Fibroblast of lung (primary cell): ENCODE data around the gene SPRY1. TPM values are rescaled to one million over a fixed set of nuclear protein-coding genes. Genes with fewer than 3 reads are reported as not detected.
A peak's percentile ranks its signal among the peaks of the same experiment; 100 is the strongest.

Experiments used
- DNase-seq, 2 donors: peaks; one replicate each; pipeline versions ENCODE4 v3.0.0 to v3.0.0-alpha.2; 2010; ENCODE audit warnings: low read depth in 2 of 2
- H2AFZ ChIP-seq: 2 replicates; pipeline ENCODE4 v1.5.1; 2012; ENCODE audit warnings: low read length, control low read depth, inconsistent platforms
- H3K27ac ChIP-seq: 2 replicates; pipeline ENCODE4 v1.5.1; 2011; ENCODE audit warnings: low read length, control low read depth; ENCODE audit not compliant: insufficient read depth
- H3K27me3 ChIP-seq: 2 replicates; pipeline ENCODE4 v1.5.1; 2011; ENCODE audit warnings: mild to moderate bottlenecking, low read length; ENCODE audit not compliant: control insufficient read depth, insufficient read depth
- H3K36me3 ChIP-seq: 2 replicates; pipeline ENCODE4 v1.5.1; 2011; ENCODE audit warnings: low read length; ENCODE audit not compliant: control insufficient read depth, insufficient read depth
- H3K4me1 ChIP-seq: 2 replicates; pipeline ENCODE4 v1.5.1; 2011; ENCODE audit warnings: low read length; ENCODE audit not compliant: control insufficient read depth, insufficient read depth; ENCODE audit errors: extremely low read depth
- H3K4me2 ChIP-seq: 2 replicates; pipeline ENCODE4 v1.5.1; 2011; ENCODE audit warnings: low read length, control low read depth; ENCODE audit not compliant: insufficient read depth; ENCODE audit errors: extremely low read depth
- H3K4me3 ChIP-seq, 4 experiments: fragments of 200-600 bp in 1 of 4; sonication (generic) in 1 of 4; replicated peaks in 1 of 4; 2 replicates each; pipeline ENCODE4 v1.5.1; 2011 to 2016; ENCODE audit warnings: low read length in 4 of 4, low read depth in 3 of 4, mild to moderate bottlenecking in 3 of 4, control low read depth in 2 of 4, inconsistent platforms in 1 of 4, mixed read lengths in 1 of 4; ENCODE audit not compliant: insufficient read depth in 1 of 4; ENCODE audit errors: control extremely low read depth in 1 of 4
- H3K79me2 ChIP-seq: 2 replicates; pipeline ENCODE4 v1.5.1; 2012; ENCODE audit warnings: mild to moderate bottlenecking, low read length, inconsistent platforms; ENCODE audit not compliant: control insufficient read depth, insufficient read depth
- H3K9ac ChIP-seq: 2 replicates; pipeline ENCODE4 v1.5.1; 2011; ENCODE audit warnings: mild to moderate bottlenecking, low read length, control low read depth; ENCODE audit not compliant: insufficient read depth
- H3K9me3 ChIP-seq: 2 replicates; pipeline ENCODE4 v1.5.1; 2012; ENCODE audit warnings: low read depth, low read length; ENCODE audit not compliant: control insufficient read depth, insufficient read depth
- H4K20me1 ChIP-seq: 2 replicates; pipeline ENCODE4 v1.5.1; 2011; ENCODE audit warnings: low read length; ENCODE audit not compliant: control insufficient read depth, insufficient read depth; ENCODE audit errors: extremely low read depth
- EZH2 ChIP-seq: IDR thresholded peaks from 2 replicates; pipeline ENCODE4 v1.5.1; 2012; ENCODE audit warnings: low read length, control low read depth, mild to moderate bottlenecking; ENCODE audit errors: missing control alignments
- polyA plus RNA-seq, 2 donors: library from polyadenylated mRNA; depleted of rRNA in 1 of 2; stranded (reverse) in 1 of 2; unstranded in 1 of 2; fragments of >200 nt; gene quantifications; 2 replicates each; pipeline ENCODE4 v1.2.1, GENCODE V29; 2011 to 2012; ENCODE audit warnings: missing spikeins in 1 of 2
- total RNA-seq: library from RNA; depleted of rRNA; stranded (reverse); fragments of >200 nt; gene quantifications from 2 replicates; pipeline ENCODE4 v1.2.1, GENCODE V29; 2014
- TF ChIP-seq, protein P1 (sequence below), 2 donors: IDR thresholded peaks in 1 of 2; conservative IDR thresholded peaks in 1 of 2; 1 replicate in 1 of 2; 2 replicates in 1 of 2; pipeline ENCODE4 v1.5.1; 2011 to 2012; ENCODE audit warnings: low read length in 2 of 2, control low read depth in 1 of 2, inconsistent platforms in 1 of 2, low read depth in 1 of 2, mild to moderate bottlenecking in 1 of 2

The SPRY1 gene
- total and polyA plus RNA-seq, 2 donors (not counting 1 experiment from before 2014, with no cell fraction given): 21.3 to 23.9 TPM

GRCh38 chr4:123397144-123398065 lies 810 bp downstream of the SPRY1 start:
- DNase-seq: peak; percentile 42 to 45
- Histone ChIP-seq H4K20me1 (no peaks in the 10 kb centered on the region), H2AFZ (peak overlapping the region; percentile 66), H3K4me1 (peaks cover 5% of the 10 kb centered on the region), H3K36me3 (peaks cover 4% of the 10 kb centered on the region), H3K27me3 (no peaks in the 10 kb centered on the region), H3K4me2 (peak overlapping the region; percentile 61), H3K79me2 (peaks cover 55% of the 10 kb centered on the region), H3K4me3 (peak overlapping the region; percentile 54 to 97 (median 71)), H3K9me3 (no peaks in the 10 kb centered on the region), H3K27ac (peak overlapping the region; percentile 73), H3K9ac (peak overlapping the region; percentile 76)
- TF ChIP-seq, protein P1, sequence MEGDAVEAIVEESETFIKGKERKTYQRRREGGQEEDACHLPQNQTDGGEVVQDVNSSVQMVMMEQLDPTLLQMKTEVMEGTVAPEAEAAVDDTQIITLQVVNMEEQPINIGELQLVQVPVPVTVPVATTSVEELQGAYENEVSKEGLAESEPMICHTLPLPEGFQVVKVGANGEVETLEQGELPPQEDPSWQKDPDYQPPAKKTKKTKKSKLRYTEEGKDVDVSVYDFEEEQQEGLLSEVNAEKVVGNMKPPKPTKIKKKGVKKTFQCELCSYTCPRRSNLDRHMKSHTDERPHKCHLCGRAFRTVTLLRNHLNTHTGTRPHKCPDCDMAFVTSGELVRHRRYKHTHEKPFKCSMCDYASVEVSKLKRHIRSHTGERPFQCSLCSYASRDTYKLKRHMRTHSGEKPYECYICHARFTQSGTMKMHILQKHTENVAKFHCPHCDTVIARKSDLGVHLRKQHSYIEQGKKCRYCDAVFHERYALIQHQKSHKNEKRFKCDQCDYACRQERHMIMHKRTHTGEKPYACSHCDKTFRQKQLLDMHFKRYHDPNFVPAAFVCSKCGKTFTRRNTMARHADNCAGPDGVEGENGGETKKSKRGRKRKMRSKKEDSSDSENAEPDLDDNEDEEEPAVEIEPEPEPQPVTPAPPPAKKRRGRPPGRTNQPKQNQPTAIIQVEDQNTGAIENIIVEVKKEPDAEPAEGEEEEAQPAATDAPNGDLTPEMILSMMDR (conservative IDR thresholded peaks at IDR 0.05 in 1 of 2, IDR thresholded peaks at IDR 0.05 in 1 of 2; ENCODE audit: low read depth in 1 of 2, low read length in 2 of 2): no peak
- TF ChIP-seq EZH2: no peak

- Histone ChIP-seq H3K9me3 (no peaks in the 10 kb centered on the region), H3K27me3 (no peaks in the 10 kb centered on the region), H2AFZ (peak overlapping the region; percentile 66), H3K4me3 (peak overlapping the region; percentile 54 to 97 (median 74)), H3K36me3 (peaks cover 4% of the 10 kb centered on the region), H3K9ac (peak overlapping the region; percentile 76), H4K20me1 (no peaks in the 10 kb centered on the region), H3K27ac (peak overlapping the region; percentile 73), H3K79me2 (peaks cover 63% of the 10 kb centered on the region), H3K4me2 (peak overlapping the region; percentile 64), H3K4me1 (peaks cover 5% of the 10 kb centered on the region)
- peak; percentile 63 to 67 for DNase-seq
- TF ChIP-seq EZH2: no peak
- TF ChIP-seq, protein P1 (conservative IDR thresholded peaks at IDR 0.05 in 1 of 2, IDR thresholded peaks at IDR 0.05 in 1 of 2; ENCODE audit: low read depth in 1 of 2, low read length in 2 of 2): peak; percentile 25 to 38
These were observed 1.7 kb downstream of the SPRY1 start for GRCh38 chr4:123398066-123398852.
